22Rv1 (cell line): ENCODE measurements around the gene CYP8B1.

ENCODE experiments used
- H3K27ac ChIP-seq: fragments of 450-650 bp; 2 replicates; pipeline ENCODE4 v1.5.1; 2017
- CTCF ChIP-seq: fragments of 450-650 bp; IDR thresholded peaks from 2 replicates; pipeline ENCODE4 v1.5.1; 2017; ENCODE audit warnings: mild to moderate bottlenecking
- ZFX ChIP-seq: fragments of 450-650 bp; IDR thresholded peaks from 2 replicates; pipeline ENCODE4 v1.6.1; 2017; ENCODE audit warnings: antibody characterized with exemption, borderline replicate concordance

The CYP8B1 gene

GRCh38 chr3:42876401-42876800, 722 bp upstream of the CYP8B1 start:
- H3K27ac ChIP-seq, result no peak overlapping the region
- TF ChIP-seq CTCF, result no peak
- no peak for TF ChIP-seq ZFX

GRCh38 chr3:42874749-42875148, 930 bp downstream of the CYP8B1 start:
- no peak overlapping the region for H3K27ac ChIP-seq
- no peak for TF ChIP-seq ZFX

GRCh38 chr3:42873221-42873982, 2.3 kb downstream of the CYP8B1 start:
- H3K27ac ChIP-seq, result no peak overlapping the region
- TF ChIP-seq CTCF (no peak), ZFX (no peak)

GRCh38 chr3:42872718-42873117, 3.0 kb downstream of the CYP8B1 start:
- no peak for TF ChIP-seq ZFX
- TF ChIP-seq CTCF, result no peak
- H3K27ac ChIP-seq, result no peak overlapping the region

- H3K27ac ChIP-seq, result no peak overlapping the region
- no peak for TF ChIP-seq ZFX
- TF ChIP-seq CTCF, result no peak
Observed at GRCh38 chr3:42871592-42872196, 4.0 kb downstream of the CYP8B1 start.

GRCh38 chr3:42868841-42869240, 6.8 kb downstream of the CYP8B1 start:
- no peak overlapping the region for H3K27ac ChIP-seq
- TF ChIP-seq ZFX, result no peak
- TF ChIP-seq CTCF, result no peak

- H3K27ac ChIP-seq, result no peak overlapping the region
Observed at GRCh38 chr3:42867138-42867537, 8.5 kb downstream of the CYP8B1 start.

More at GRCh38 chr3:42867138-42867537, 8.5 kb downstream of the CYP8B1 start:
- TF ChIP-seq CTCF, result no peak
- no peak for TF ChIP-seq ZFX
